Parathyroid adenoma (tissue), 2 donors: ENCODE measurements around the gene SORCS2.

ENCODE experiments used
- H2AFZ ChIP-seq: fragments of 300-600 bp; sonication (generic); one replicate; pipeline ENCODE4 v1.7.0; 2017; ENCODE audit warnings: antibody characterized with exemption, mild to moderate bottlenecking
- H3K27ac ChIP-seq: fragments of 300-600 bp; sonication (generic); one replicate; pipeline ENCODE4 v1.7.0; 2017
- H3K27me3 ChIP-seq: fragments of 300-600 bp; sonication (generic); one replicate; pipeline ENCODE4 v1.7.0; 2017; ENCODE audit warnings: low read length; ENCODE audit not compliant: control insufficient read depth, insufficient read depth
- H3K36me3 ChIP-seq: fragments of 300-600 bp; sonication (generic); one replicate; pipeline ENCODE4 v1.7.0; 2017; ENCODE audit warnings: low read length; ENCODE audit not compliant: control insufficient read depth, insufficient read depth
- H3K4me1 ChIP-seq: fragments of 300-600 bp; sonication (generic); one replicate; pipeline ENCODE4 v1.7.0; 2017; ENCODE audit warnings: control low read depth
- H3K4me2 ChIP-seq: fragments of 300-600 bp; sonication (generic); one replicate; pipeline ENCODE4 v1.7.0; 2017; ENCODE audit warnings: low read length
- H3K4me3 ChIP-seq: fragments of 300-600 bp; sonication (generic); one replicate; pipeline ENCODE4 v1.7.0; 2017; ENCODE audit warnings: low read depth, low read length
- H3K79me2 ChIP-seq: fragments of 300-600 bp; sonication (generic); one replicate; pipeline ENCODE4 v1.7.0; 2017; ENCODE audit warnings: control low read depth
- H3K9ac ChIP-seq: fragments of 300-600 bp; sonication (generic); one replicate; pipeline ENCODE4 v1.7.0; 2017; ENCODE audit warnings: mild to moderate bottlenecking
- H3K9me3 ChIP-seq: fragments of 300-600 bp; sonication (generic); one replicate; pipeline ENCODE4 v1.7.0; 2017; ENCODE audit warnings: low read length; ENCODE audit not compliant: control insufficient read depth
- TF ChIP-seq, protein P1 (sequence below): fragments of 300-600 bp; sonication (generic); IDR thresholded peaks from one replicate; pipeline ENCODE4 v1.7.0; 2017; ENCODE audit warnings: antibody characterized with exemption, mild to moderate bottlenecking
- donor health status: primary hyperparathyroidism.

Gene SORCS2

DNA sequence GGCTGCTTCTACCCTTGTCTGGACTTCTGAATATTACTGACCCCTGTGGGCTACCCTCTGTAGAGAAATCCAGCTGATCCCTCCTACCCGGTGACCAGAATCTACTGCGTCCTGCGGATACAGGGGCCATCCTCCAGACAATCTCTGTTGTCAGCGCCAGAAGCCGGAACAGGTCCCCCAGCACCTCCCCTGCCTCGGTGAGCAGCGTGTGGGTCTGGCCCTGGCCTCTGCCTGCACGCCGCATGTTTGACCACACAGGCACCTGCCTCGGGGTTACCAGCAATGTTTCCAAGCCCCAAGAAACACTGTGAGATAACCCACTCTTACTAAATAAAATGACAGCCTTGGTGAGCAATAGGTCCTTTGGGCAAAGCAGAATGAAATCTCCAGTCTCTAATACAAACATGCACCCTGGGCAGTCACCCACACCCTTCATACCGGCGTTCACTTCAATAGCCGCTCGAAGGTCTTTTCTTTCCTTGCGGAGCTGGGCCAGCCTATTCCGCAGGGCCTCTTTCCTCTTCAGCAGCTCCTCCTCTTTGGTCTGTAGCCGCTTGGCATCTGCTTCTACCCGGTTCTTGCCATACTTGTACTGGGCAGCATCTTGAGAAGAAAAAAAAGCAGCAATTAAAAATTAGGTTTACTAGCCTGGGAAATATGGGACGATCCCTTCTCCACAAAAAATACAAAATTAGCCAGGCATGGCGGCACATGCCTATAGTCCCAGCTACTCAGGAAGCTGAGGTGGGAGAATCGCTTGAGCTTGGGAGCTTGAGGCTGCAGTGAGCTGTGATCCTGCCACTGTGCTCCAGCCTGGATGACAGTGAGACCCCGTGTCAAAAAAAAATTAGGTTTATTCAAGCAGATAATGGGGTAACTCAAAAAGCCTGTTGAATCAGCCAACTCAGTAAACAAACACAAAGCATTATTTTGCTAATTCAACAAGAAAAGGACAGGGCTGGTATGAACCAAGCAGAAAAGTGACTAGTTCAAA lies 582.3 kb downstream of the SORCS2 start:
- no peak overlapping the region for H3K4me3 ChIP-seq
- no peak overlapping the region for H2AFZ ChIP-seq
- H3K4me1 ChIP-seq, result no peaks in the 10 kb centered on the region
- H3K9me3 ChIP-seq, result no peaks in the 10 kb centered on the region
- TF ChIP-seq, protein P1, sequence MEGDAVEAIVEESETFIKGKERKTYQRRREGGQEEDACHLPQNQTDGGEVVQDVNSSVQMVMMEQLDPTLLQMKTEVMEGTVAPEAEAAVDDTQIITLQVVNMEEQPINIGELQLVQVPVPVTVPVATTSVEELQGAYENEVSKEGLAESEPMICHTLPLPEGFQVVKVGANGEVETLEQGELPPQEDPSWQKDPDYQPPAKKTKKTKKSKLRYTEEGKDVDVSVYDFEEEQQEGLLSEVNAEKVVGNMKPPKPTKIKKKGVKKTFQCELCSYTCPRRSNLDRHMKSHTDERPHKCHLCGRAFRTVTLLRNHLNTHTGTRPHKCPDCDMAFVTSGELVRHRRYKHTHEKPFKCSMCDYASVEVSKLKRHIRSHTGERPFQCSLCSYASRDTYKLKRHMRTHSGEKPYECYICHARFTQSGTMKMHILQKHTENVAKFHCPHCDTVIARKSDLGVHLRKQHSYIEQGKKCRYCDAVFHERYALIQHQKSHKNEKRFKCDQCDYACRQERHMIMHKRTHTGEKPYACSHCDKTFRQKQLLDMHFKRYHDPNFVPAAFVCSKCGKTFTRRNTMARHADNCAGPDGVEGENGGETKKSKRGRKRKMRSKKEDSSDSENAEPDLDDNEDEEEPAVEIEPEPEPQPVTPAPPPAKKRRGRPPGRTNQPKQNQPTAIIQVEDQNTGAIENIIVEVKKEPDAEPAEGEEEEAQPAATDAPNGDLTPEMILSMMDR, result no peak
- no peak overlapping the region for H3K9ac ChIP-seq
- H3K36me3 ChIP-seq, result no peaks in the 10 kb centered on the region
- no peaks in the 10 kb centered on the region for H3K27me3 ChIP-seq
- no peaks in the 10 kb centered on the region for H3K79me2 ChIP-seq
- H3K4me2 ChIP-seq, result no peak overlapping the region
- H3K27ac ChIP-seq, result no peak overlapping the region

DNA sequence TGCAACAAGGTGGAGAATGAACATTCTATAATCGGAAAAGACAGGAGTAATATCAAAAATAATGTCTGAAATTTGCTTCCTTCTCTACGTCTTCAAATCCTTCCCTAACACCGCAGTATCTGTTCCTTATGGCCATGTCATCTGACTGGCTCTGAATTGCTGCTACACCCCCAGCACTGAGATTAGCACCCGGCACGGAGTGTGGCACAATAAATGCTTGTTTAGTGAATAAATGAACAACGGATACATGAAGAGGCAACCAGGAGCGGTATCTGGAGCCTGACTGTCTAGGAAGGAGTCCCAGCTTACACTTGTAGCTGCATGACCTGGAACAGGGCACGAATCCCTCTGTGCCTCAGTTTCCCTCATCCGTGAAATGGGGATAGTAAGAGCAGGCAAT lies 583.1 kb downstream of the SORCS2 start:
- Histone ChIP-seq H3K36me3 (no peaks in the 10 kb centered on the region), H3K9me3 (no peaks in the 10 kb centered on the region), H3K4me3 (no peak overlapping the region), H3K9ac (no peak overlapping the region), H2AFZ (no peak overlapping the region), H3K27me3 (no peaks in the 10 kb centered on the region), H3K27ac (no peak overlapping the region), H3K79me2 (no peaks in the 10 kb centered on the region), H3K4me1 (no peaks in the 10 kb centered on the region), H3K4me2 (no peak overlapping the region)
- TF ChIP-seq, protein P1, result no peak

DNA sequence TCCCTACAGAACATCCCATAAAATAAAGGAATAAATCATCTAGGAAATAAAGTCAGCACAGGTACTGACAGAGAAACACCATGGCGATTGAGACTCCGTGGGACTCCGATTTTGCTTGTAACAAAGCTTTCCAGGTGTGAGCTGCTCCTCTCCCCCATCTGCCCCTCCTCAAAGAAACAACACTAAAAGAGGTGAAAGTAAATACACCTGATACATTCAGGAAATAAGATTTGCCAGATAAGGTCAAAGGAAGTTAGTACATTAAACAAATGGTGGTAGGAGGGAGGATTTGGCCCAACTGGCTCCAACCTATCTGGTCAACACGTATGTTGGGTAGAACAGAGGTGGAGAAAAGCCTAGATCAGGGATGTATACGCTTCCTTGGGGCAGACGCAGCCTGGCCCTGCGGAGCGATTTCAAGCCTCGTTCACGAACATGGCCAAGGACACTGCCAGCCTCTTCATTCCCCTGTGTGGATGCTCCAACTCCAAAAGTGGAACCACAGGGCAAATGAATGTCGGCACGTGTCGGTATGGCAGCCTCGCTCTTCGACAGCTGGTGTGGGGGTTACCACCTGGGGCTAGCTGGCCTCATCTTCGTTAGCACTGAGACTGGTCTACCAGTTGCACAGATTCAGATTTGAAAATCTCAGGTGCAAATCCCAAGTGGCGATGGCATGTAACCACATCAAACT lies 584.8 kb downstream of the SORCS2 start:
- H3K27ac ChIP-seq, result no peak overlapping the region
- H2AFZ ChIP-seq, result no peak overlapping the region
- no peak overlapping the region for H3K4me3 ChIP-seq
- no peaks in the 10 kb centered on the region for H3K79me2 ChIP-seq
- no peaks in the 10 kb centered on the region for H3K27me3 ChIP-seq
- no peak overlapping the region for H3K9ac ChIP-seq
- no peaks in the 10 kb centered on the region for H3K4me1 ChIP-seq
- TF ChIP-seq, protein P1, result no peak
- no peaks in the 10 kb centered on the region for H3K9me3 ChIP-seq
- H3K36me3 ChIP-seq, result no peaks in the 10 kb centered on the region
- H3K4me2 ChIP-seq, result no peak overlapping the region

DNA sequence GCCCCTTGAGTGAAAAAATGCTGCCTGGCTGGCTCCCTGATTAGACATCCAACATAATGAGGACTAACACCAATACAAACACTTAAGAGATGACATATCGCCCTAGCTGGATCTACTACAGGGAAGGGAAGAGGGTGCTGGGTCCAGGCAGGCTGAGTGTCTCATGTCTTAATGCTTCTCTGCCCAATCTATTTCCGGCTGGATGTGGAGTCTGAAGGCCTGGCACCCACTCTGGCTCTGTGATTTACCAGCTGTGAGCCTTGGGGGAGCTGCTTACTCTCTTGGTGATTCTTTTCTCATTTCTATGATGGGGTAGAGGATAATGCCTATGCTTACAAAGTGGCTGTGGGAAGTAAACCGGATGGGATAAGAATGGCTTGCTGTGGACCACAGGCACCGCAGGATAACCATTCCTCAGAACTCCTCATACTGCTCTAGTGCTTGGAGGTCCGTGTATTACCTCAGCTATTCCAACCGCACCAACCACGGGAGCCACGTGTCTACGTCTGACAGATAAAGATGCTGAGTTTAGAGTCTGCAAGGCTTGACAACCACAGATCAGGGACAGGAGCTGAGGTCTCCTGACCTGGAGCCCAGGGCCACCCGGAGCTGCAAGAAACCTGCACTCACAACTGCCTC lies 585.7 kb downstream of the SORCS2 start:
- H3K36me3 ChIP-seq, result no peaks in the 10 kb centered on the region
- no peak overlapping the region for H3K27ac ChIP-seq
- no peaks in the 10 kb centered on the region for H3K4me1 ChIP-seq
- H3K4me3 ChIP-seq, result no peak overlapping the region
- no peak overlapping the region for H2AFZ ChIP-seq
- no peak overlapping the region for H3K4me2 ChIP-seq
- H3K79me2 ChIP-seq, result no peaks in the 10 kb centered on the region
- TF ChIP-seq, protein P1, result no peak
- no peaks in the 10 kb centered on the region for H3K27me3 ChIP-seq
- H3K9ac ChIP-seq, result no peak overlapping the region
- no peaks in the 10 kb centered on the region for H3K9me3 ChIP-seq
